HG03196 (cell line): Measurements from ENCODE around the gene FYB1.

Experiments used
- ATAC-seq: cut with Tn5 transposase; IDR thresholded peaks from one replicate; pipeline ENCODE4 v1.9.1; 2021; ENCODE audit not compliant: unreplicated experiment

Gene FYB1

DNA sequence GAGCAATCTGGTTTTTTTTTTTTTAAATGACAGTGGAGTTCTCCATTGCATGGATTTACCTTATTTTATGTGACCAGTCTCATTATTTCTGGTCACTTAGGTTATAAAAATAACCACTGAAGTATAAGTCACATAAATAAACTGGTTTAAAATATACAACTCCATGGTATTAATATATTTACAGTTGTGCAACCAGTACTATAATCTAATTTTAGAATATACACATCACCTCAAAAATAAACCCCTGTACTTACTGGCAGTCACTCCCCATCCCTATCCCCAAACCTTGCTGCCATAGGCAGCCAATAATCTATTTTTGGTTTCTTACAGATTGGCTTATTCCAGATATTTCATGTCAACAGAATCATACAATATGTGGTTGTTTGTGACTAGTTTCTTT, 57.8 kb downstream of the FYB1 start:
- ATAC-seq: no peak

GRCh38 chr5:39160576-39161213, 58.7 kb downstream of the FYB1 start:
- ATAC-seq: no peak

GRCh38 chr5:39159811-39160490, 59.4 kb downstream of the FYB1 start:
- no peak for ATAC-seq

- ATAC-seq: no peak
Observed at GRCh38 chr5:39158786-39159185, 60.6 kb downstream of the FYB1 start.

GRCh38 chr5:39158127-39158593, 61.2 kb downstream of the FYB1 start:
- no peak for ATAC-seq

- ATAC-seq: no peak
Observed at GRCh38 chr5:39157701-39158100, 61.7 kb downstream of the FYB1 start.

DNA sequence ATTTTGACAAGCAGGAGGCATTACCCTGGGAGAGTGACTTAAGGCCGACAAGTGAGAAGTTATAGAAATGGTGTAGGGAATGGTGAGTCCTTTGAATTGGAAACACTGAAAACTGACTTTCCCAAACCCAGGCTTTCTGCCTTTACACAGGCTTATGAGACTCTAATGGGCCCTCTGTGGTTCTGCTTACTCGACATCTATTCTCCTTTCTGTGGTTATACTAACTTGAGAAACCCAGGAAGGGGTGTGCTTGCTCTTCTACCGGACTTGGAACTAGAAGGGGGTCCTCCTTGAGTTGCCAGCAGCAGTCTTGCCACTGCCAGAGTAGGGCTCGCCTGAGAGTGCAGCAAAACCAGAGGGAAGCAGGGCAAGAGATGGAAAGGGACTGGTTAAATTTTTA, 63.3 kb downstream of the FYB1 start:
- no peak for ATAC-seq

DNA sequence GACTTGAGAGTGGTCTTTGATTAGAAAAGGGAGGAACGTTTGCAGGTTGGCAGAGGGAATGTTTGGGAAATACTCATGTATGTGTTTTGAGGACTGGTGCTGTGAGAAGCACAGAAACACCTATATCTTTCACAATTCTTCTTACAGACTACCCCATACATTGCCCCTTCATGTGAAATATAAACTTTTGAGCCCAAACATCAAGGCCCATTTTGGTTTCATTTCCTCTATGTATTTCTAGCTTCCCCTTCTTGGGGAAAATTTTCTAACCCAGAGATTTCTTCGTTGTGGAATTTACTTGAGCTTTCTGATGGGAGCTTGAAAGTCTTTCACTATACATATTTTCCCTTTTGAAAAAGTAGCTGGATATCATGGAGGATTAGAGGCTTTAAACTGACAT, 67.6 kb downstream of the FYB1 start:
- ATAC-seq: no peak

DNA sequence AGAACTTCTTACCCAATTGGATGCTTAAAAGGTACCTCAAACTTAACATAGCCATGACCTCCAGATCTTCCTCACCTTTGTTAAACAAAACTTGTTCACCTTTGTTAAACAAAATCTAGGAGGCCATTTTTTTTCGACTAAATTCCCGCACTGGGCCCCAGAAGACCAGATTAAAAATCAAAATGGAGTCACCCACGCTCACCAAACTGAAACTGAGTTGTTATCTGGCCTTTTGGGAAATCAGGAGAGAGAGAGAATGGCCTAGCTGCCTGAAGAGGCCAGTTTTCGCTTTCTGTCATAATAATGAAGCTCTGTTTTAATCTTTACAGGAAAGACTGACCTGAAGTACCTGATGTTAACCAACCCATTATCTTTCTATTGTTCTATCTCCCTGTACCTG, 69.4 kb downstream of the FYB1 start:
- ATAC-seq: no peak

- ATAC-seq: no peak
Observed at GRCh38 chr5:39148983-39149534, 70.3 kb downstream of the FYB1 start.

DNA sequence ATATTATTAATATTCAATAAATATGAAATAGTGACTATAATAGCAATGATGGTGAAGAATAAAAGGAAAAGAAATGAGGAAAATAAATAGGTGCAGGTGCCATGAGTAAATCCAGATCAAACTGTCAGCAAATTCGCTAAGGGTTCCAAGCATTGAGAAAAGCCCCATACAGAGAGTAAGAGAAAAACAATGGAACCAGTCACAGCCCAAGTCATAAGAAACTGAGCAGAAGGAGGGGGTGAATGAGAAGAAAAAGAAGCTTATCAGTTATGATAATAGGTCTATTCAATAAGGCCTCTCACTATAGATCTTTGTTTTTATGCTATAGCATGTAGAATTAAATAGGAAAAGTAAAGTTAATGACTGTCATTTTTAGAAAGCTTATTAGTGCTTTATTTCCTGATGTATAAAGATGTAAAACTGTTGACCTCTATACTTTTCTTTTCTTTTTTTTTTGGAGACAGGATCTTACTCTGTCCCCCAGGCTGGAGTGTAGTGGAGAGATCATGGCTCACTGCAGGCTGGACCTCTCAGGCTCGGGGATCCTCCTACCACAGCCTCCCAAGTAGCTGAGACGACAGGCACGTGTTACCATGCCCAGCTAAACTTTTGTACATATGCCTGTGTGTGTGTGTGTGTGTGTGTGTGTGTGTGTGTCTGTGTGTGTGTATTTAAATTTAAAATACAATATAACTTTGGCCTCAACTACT, 72.4 kb downstream of the FYB1 start:
- no peak for ATAC-seq

GRCh38 chr5:39143151-39143860, 76.1 kb downstream of the FYB1 start:
- ATAC-seq: no peak

GRCh38 chr5:39140558-39141168, 78.7 kb downstream of the FYB1 start:
- ATAC-seq: no peak

GRCh38 chr5:39138892-39139291, 80.5 kb downstream of the FYB1 start:
- ATAC-seq: no peak

DNA sequence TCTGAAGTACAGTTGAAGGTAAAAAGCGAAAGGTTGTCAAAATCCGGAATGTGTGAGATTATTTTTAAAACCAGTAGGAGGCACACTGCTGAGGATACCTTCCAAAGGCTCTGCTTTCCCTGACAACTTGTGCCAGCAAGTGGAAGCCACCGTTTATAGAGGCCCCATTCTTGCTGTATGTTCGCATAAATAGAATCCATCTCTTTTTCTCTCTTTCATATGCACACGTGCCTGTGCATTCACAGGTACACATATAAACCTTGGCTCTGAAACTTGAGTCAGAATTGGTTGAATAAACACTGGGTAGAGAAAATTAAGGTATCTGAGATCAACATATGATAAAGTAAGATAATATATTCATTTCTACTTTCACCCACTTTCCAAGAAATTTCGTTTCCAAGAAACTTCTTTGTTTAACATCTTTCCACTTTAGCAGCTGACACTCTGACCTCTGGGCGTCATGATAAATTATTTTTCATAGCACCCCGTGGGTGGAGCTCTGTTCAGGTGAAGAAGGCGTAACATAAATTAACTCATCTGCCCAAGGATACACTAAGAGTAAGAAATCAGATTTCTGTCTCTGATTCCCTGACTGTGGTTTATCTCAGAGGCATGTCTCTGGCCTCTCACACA, 81.4 kb downstream of the FYB1 start:
- no peak for ATAC-seq

DNA sequence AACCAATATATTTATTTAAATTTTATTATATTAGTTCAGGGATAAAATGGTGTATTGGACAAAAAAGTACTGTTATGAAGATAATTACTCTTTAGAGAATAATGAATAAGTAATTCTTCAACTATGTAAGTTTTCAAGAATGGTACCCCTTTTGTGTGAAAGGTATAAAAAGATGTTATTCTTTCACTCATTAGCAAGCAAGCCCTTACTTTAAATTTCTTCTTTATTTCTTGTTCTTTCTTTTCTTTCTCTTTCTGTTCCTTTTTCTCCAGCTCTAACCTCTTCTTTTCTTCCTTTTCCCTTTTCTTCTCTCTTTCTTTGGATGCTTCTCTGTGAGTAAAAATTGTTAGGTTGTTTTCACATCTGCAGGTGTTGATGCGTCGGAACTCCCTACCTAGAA, 82.0 kb downstream of the FYB1 start:
- ATAC-seq: no peak

DNA sequence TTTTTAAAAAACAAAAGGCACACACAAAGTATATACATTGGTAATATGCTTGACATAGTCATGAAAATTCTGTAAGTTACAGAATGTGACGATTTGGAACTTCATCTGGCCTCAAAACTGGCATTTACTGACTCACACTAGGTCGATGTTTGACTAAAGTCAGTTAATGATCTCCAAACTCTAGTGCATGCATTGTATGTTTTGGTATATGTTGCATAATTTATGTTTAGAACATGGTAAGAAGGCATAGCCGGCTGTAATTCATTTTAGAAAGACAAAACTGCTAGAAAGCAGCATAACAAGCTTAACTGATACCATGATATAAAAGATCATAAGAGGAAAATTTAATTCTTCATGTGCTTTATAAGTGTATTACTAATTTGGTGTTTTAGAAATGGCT, 86.6 kb downstream of the FYB1 start:
- ATAC-seq: no peak

GRCh38 chr5:39132128-39132447, 87.3 kb downstream of the FYB1 start:
- no peak for ATAC-seq

GRCh38 chr5:39131210-39132127, 87.9 kb downstream of the FYB1 start:
- no peak for ATAC-seq
